Fibroblast of mammary gland (primary cell): ENCODE results near the gene TAS2R42.

Source experiments
- DNase-seq: peaks from one replicate; pipeline ENCODE4 v3.0.0-alpha.2; 2010; ENCODE audit warnings: low read depth
- H3K4me3 ChIP-seq: 2 replicates; pipeline ENCODE4 v1.5.1; 2011; ENCODE audit warnings: low read depth, mild to moderate bottlenecking, low read length, moderate library complexity; ENCODE audit not compliant: control insufficient read depth
- TF ChIP-seq, protein P1 (sequence below): conservative IDR thresholded peaks from 2 replicates; pipeline ENCODE4 v1.5.1; 2011; ENCODE audit warnings: low read depth, low read length, inconsistent platforms; ENCODE audit not compliant: control insufficient read depth, insufficient read depth

TAS2R42 gene

DNA sequence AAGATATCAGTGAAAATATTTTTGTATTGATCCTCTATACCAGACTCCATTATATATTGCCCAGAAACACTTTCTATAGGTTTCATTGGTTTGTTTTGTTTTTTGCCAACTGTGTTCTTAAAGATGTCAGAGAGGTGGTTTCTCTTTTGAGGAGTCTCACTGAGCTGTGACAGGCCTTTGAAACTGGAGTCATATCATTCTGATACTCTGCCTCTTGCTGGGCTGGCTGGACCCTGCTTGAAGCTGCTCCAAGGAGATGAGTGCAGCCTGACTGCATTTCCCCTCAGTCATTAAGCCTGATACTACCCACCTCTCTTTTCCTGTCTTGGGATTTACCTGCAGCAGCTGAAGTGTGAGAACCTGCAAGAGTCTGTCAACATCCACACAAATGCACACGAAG lies 35.9 kb downstream of the TAS2R42 start:
- TF ChIP-seq, protein P1, sequence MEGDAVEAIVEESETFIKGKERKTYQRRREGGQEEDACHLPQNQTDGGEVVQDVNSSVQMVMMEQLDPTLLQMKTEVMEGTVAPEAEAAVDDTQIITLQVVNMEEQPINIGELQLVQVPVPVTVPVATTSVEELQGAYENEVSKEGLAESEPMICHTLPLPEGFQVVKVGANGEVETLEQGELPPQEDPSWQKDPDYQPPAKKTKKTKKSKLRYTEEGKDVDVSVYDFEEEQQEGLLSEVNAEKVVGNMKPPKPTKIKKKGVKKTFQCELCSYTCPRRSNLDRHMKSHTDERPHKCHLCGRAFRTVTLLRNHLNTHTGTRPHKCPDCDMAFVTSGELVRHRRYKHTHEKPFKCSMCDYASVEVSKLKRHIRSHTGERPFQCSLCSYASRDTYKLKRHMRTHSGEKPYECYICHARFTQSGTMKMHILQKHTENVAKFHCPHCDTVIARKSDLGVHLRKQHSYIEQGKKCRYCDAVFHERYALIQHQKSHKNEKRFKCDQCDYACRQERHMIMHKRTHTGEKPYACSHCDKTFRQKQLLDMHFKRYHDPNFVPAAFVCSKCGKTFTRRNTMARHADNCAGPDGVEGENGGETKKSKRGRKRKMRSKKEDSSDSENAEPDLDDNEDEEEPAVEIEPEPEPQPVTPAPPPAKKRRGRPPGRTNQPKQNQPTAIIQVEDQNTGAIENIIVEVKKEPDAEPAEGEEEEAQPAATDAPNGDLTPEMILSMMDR = no peak

DNA sequence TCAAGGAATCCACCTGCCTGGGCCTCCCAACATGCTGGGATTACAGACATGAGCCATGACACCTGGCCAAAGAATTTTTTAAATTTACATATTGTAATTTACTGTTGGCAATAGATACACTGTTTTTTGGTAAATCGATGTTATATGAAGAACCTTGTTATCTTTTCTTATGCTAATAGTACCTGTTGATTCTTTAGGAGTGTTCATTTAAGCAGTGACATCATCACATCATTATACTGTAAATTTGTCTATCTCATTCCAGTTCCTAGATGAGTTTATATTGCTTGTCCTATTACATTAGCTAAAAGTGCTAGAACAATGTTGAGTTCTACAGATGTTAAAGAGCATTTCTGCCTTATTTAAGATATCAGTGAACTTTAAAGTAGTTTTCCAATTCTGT lies 39.3 kb downstream of the TAS2R42 start:
- H3K4me3 ChIP-seq = no peak overlapping the region
- no peak for DNase-seq
- TF ChIP-seq, protein P1 = no peak

More for the DNA sequence above, 35.9 kb downstream of the TAS2R42 start:
- DNase-seq = no peak
- no peak overlapping the region for H3K4me3 ChIP-seq

DNA sequence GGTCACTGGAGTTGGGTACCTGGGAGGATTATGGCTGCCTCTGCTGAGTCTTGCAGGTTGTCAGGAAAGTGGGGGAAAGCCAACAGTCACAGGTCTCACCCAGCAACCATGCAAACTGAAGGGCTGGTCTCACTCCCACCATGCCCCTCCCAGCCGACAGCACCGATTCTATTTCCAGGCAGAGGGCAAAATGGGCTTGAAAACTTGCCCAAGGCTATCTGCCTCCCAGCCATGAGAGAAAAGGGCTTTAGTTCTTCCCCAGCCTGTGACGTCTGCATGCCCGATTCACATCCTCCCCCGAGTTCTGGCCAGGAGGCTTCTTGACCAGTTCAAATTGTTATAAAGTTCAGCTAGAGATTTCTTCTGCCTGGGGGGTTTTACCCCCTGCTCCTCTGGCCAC lies 42.4 kb downstream of the TAS2R42 start:
- no peak for DNase-seq
- H3K4me3 ChIP-seq = no peak overlapping the region
- TF ChIP-seq, protein P1 = no peak

DNA sequence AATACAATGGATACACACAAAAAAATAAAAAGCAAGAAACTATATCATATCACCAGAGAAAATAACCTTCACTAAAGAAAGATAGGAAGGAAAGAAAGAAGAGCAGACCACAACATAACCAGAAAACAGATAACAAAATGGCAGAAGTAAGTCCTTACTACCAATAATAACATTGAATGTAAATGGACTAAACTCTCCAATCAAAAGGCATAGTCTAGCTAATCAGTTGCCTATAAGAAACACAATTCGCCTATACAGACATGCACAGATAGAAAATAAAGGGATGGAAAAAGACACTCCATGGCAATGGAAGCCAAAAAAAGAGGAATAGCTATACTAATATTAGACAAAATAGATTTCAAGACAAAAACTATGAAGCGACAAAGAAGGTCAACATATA lies 43.4 kb downstream of the TAS2R42 start:
- DNase-seq = no peak
- H3K4me3 ChIP-seq = no peak overlapping the region
- TF ChIP-seq, protein P1 = no peak

DNA sequence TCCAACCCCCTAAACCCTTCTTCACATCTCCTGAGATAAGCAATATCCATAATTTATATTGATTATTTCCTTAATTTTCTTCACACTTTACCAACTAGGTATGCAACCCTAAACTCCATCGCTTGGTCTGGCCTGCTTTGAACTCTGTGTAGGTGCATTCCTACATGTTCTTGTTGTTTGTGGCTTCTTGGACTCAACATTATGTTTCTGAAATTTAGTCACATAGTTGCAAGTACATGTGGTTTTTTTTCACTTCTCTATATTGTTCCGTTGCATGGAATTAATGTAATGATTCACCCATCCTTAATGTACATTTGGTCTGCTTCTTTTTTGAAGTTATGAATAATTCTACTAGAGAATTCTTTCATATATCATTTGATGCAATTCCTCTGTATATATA lies 50.7 kb downstream of the TAS2R42 start:
- no peak overlapping the region for H3K4me3 ChIP-seq
- no peak for DNase-seq
- TF ChIP-seq, protein P1 = no peak
